HEK293 (cell line): Measurements from ENCODE around the gene TSPEAR.

Source experiments
- PBX3 ChIP-seq: sonication (generic); formaldehyde crosslinking; IDR thresholded peaks from 2 replicates; pipeline ENCODE4 v1.8.1; 2022; ENCODE audit warnings: mild to moderate bottlenecking, moderate library complexity, missing genetic modification reagents
- TCF7L2 ChIP-seq: IDR thresholded peaks from 2 replicates; pipeline ENCODE4 v1.6.1; 2011; ENCODE audit warnings: low read depth, mild to moderate bottlenecking, inconsistent platforms, low read length, moderate library complexity, borderline replicate concordance
- ZBTB17 ChIP-seq: fragments of 450-650 bp; formaldehyde crosslinking; IDR thresholded peaks from 2 replicates; pipeline ENCODE4 v1.5.1; 2016; ENCODE audit warnings: missing biosample characterization, missing genetic modification characterization
- ZNF24 ChIP-seq: fragments of 450-650 bp; formaldehyde crosslinking; IDR thresholded peaks from 2 replicates; pipeline ENCODE4 v1.5.1; 2016; ENCODE audit warnings: missing biosample characterization, missing genetic modification characterization
- ZNF302 ChIP-seq: fragments of 450-650 bp; formaldehyde crosslinking; IDR thresholded peaks from 2 replicates; pipeline ENCODE4 v1.5.1; 2016; ENCODE audit warnings: missing biosample characterization, missing genetic modification characterization, low read depth
- ZNF335 ChIP-seq: fragments of 450-650 bp; formaldehyde crosslinking; conservative IDR thresholded peaks from 2 replicates; pipeline ENCODE4 v1.5.1; 2016; ENCODE audit warnings: missing biosample characterization, missing genetic modification characterization
- ZNF416 ChIP-seq: fragments of 450-650 bp; formaldehyde crosslinking; IDR thresholded peaks from 2 replicates; pipeline ENCODE4 v1.5.1; 2016; ENCODE audit warnings: missing biosample characterization, missing genetic modification characterization
- ZNF677 ChIP-seq: fragments of 450-650 bp; IDR thresholded peaks from 2 replicates; pipeline ENCODE4 v1.5.0; 2018; ENCODE audit warnings: missing biosample characterization, mild to moderate bottlenecking, missing genetic modification characterization, moderate library complexity
- TF ChIP-seq, protein P1 (sequence below): fragments of 450-650 bp; formaldehyde crosslinking; IDR thresholded peaks from 2 replicates; pipeline ENCODE4 v1.5.1; 2016; ENCODE audit warnings: missing biosample characterization, missing genetic modification characterization

DNA sequence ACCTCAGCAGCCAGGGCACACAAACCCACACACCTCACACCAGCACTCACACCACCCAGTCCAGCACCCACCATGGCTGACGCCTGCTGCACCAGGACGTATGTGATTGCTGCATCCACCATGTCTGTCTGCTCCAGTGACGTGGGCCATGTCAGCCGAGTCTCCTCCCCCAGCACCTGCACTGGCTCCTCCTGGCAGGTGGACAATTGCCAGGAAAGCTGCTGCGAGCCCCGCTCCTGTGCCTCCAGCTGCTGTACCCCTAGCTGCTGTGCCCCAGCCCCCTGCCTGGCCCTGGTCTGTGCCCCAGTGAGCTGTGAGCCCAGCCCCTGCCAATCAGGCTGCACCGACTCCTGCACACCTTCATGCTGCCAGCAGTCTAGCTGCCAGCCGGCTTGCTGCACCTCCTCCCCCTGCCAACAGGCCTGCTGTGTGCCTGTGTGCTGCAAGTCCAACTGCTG is 99.3 kb downstream of the TSPEAR start, which contains the start of gene KRTAP10-8:
- TF ChIP-seq, protein P1, sequence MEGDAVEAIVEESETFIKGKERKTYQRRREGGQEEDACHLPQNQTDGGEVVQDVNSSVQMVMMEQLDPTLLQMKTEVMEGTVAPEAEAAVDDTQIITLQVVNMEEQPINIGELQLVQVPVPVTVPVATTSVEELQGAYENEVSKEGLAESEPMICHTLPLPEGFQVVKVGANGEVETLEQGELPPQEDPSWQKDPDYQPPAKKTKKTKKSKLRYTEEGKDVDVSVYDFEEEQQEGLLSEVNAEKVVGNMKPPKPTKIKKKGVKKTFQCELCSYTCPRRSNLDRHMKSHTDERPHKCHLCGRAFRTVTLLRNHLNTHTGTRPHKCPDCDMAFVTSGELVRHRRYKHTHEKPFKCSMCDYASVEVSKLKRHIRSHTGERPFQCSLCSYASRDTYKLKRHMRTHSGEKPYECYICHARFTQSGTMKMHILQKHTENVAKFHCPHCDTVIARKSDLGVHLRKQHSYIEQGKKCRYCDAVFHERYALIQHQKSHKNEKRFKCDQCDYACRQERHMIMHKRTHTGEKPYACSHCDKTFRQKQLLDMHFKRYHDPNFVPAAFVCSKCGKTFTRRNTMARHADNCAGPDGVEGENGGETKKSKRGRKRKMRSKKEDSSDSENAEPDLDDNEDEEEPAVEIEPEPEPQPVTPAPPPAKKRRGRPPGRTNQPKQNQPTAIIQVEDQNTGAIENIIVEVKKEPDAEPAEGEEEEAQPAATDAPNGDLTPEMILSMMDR (tag by site-specific recombination), result no peak
- TF ChIP-seq TCF7L2 (no peak), PBX3 (CRISPR knock-in tag) (no peak), ZNF416 (tag by site-specific recombination) (no peak), ZNF335 (no peak), ZNF24 (no peak), ZNF302 (tag by site-specific recombination) (no peak), ZBTB17 (tag by site-specific recombination) (no peak), ZNF677 (no peak)
